Ramos (cell line): ENCODE measurements around the gene CFAP251.

Experiments
- in situ Hi-C: fragments of 300-500 bp; cut with MboI; formaldehyde crosslinking; loops from one replicate; pipeline ENCODE4 v1.14.3; 2022; ENCODE audit warnings: low sequenced_read_pairs; ENCODE audit not compliant: unreplicated experiment

The CFAP251 gene

GRCh38 chr12:122042910-122043309 lies 124.5 kb downstream of the CFAP251 start:
- in situ Hi-C loops = no loop called here

DNA sequence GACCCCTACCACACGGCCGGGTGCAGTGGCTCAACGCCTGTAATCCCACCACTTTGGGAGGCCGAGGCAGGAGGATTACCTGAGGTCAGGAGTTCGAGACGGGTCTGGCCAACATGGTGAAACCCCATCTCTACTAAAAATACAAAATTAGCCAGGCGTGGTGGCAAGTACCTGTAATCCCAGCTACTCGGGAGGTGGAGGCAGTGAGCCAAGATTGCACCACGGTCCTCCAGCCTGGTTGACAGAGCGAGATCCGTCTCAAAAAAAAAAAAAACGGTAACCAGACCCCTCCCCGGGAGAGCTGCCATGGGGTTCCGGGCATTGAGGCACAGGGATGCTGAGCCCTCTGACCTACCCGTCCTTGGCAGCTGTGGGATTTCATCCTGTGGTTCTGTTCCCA lies 125.1 kb downstream of the CFAP251 start:
- in situ Hi-C loops = no loop called here

GRCh38 chr12:122045262-122045661 lies 126.9 kb downstream of the CFAP251 start:
- in situ Hi-C loops = loop anchor here (5.0 kb wide), 1 partner anchor 128 kb away; the partner anchor contains the start of gene CFAP251

- in situ Hi-C loops = loop anchor here (5.0 kb wide), 1 partner anchor 129 kb away; the partner anchor contains the start of gene CFAP251
Observed at GRCh38 chr12:122046145-122046544, 127.8 kb downstream of the CFAP251 start.

- in situ Hi-C loops = loop anchor here (5.0 kb wide), 1 partner anchor 131 kb away; the partner anchor contains the start of gene CFAP251
Observed at GRCh38 chr12:122048151-122048550, 129.8 kb downstream of the CFAP251 start.

GRCh38 chr12:122049827-122050226 lies 131.4 kb downstream of the CFAP251 start:
- in situ Hi-C loops = loop anchor here (5.0 kb wide), 1 partner anchor 133 kb away; the partner anchor contains the start of gene CFAP251

GRCh38 chr12:122050706-122051105 lies 132.3 kb downstream of the CFAP251 start:
- in situ Hi-C loops = no loop called here

- in situ Hi-C loops = no loop called here
Observed at GRCh38 chr12:122051231-122051876, 133.0 kb downstream of the CFAP251 start.

DNA sequence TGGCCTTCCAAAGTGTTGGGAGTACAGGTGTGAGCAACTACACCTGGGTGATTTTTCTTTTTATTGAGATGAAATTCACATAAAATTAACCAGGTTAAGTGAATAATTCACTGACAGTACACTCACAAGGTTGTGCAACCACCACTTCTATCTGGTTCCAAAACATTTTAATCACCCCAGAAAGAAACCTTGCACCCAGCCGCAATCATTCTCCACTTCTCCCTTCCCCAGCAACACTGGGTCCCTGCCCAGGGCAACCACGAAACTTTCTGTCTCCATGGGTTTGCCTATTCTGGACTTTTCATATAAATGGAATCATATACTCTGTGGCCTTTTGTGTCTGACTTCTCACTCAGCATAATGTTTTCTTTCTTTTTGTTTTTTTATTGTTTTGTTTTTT lies 133.9 kb downstream of the CFAP251 start:
- in situ Hi-C loops = no loop called here
